ENCODE results near the gene IRAK4.
"Not testable (repeated sequence)": the region's sequence is repeated elsewhere in the genome, so short reads cannot be mapped to it uniquely, and the experiment has no call there.

IRAK4 gene

DNA sequence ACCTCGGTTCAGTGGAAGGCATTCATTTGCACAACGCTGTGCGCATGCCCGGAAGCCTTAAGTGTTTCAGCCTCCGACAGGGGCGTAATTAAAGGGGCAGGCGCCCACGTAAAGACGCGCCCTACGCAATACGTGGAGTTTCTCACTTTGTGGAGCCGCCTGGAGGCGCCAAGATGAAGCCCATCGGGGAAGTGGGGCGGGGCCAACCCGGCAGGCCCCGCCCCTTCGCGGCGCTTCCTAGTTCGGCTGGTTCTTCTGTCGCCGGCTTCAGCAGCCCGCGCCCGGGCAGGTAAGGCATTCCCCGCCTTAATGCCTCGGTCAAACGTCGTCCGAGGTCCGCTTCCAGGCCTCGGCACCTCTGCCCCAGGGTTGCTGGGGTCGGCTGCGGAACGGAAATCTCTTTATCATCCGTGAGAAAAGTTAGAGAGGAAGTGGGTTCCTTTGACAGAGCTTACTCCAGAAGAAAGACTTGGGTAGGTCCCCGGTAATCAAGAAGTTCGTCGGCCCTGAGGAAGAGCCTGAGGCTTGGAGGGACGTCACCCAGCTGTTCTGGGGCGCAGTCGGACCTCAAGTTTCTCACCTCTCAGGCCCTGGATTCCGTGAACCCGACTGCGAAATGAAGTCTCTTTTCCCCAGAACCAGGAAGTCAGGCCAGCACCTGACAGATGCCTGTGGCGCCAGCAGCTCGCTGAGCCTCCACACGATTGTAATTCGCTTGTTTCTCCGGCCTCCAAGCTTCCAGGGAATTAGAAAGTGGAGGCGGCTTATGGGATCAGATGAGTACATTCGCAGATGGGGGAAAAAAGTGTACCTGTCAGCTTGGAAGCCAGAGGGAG, at the start of gene IRAK4, which contains the start of gene PUS7L:
TSS of gene IRAK4 (plus strand) at position 224 of the 836 bp plus-strand sequence. CDS start 9,161 bp downstream, outside the sequence.
TSS of gene PUS7L (minus strand) at position 63 of the 836 bp plus-strand sequence. CDS start 3,545 bp downstream, outside the sequence.
- peak in 55 of 56 donors; percentile 51 to 97 (median 90) for DNase-seq

DNA sequence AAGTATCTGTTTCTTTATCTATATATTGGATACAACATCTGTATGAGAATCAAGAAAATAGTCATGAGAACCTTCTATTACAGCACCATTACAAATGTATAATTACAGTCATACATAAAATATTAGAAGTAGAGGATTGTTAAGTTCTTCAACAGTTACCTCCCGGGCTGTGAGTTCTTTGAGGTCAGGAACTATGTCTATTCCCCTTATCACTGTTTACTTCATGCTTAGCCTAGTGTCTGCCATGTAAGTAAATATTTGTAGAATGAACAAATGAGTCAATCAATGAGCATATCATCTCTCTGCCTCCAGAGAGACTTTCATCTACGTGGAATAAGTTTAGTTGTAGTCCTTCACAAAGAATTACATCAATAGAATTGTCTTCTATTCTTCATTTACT, 47.4 kb upstream of the IRAK4 start:
- DNase-seq: no peak

DNA sequence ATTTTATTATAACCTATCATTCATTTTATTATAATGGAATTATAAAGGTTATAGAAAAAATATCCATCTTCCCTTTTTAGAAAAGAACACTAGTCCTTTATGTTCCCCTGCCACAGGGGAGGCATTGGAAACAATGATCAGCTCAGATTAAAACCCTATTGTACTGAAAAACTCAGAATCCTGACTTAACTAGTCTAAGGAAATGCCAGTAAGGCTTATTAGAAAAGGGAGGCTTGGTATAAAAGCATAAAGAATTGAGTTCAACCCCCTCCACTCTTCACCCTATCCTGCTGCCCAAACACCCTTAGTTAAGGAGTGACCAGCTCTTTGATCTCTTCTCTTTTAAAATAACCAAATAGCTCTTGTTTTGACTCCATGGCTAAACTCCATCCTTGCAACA, 36.1 kb upstream of the IRAK4 start:
- no peak for DNase-seq

DNA sequence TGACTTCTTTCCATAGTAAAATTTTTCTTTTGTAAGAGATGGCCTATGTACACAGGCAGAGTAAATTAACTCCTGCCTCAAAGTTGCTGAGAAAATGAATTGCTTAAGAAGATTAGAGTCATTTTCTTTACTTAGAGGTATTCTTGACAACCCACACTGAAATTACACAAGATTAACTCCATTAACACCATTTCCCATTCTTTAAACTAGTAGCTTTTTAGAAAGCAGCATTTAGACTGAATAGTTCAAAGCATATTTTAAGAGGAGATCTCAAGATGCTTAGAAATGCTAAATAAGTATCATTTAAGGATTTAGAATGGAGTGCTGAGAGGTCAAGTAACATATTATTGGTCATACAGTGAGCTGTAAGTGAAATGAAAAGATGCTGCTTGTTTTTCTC, 35.6 kb upstream of the IRAK4 start:
- DNase-seq: no peak

DNA sequence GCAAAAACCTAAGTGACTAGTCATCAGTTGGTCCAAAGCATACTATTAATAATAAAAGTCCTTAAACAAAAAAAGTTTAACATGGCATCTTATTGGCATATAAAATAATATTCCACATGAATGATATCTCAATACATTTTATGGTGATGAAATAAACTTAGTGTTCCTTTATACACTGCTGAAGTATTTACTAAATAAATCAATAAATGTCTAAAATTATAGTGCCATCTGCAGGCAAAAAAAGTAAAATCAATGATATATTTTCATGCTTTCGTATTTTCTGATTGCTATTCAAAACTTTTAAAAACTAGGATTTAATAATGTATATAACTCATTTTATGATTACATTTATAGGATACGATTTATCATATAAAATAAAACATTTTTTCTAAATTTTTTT, 30.6 kb upstream of the IRAK4 start:
- DNase-seq: no peak

DNA sequence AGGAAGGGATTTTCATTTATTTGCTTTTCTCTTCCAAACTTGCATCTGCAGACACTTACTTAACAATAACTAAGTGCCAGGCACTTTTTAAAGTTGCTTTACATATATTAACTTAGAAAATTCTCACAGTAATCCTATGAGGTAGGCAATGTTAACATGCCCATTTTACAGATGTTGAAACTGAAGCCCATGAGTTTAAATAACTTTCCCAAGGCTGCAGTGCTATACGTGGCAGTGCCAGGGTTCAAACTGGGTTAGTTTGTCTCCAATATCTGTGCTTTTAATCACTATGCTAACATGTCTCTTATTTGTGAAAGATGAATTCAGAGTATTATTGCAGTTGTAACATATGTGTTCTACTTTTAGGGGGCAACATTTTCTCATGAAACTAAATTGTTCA, 30.1 kb upstream of the IRAK4 start:
- DNase-seq: no peak

DNA sequence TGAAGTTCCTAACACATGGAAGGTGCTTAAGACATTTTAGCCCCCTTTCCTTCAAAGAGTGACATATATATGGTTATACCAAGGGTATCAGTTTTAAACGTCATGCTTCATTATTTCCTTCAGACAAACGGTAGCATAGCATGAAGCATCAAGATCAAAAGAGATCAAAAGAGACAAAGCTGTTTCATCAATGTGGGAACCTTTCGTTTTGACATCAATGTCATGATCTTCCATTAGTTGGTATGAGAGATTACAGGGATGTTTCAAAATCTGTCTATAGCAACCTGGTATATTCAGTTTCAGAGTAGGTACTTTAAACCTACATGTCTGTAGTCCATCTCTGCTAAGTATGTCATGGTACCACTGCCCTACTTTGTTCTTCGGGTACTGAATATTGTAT, 28.5 kb upstream of the IRAK4 start:
- DNase-seq: no peak

DNA sequence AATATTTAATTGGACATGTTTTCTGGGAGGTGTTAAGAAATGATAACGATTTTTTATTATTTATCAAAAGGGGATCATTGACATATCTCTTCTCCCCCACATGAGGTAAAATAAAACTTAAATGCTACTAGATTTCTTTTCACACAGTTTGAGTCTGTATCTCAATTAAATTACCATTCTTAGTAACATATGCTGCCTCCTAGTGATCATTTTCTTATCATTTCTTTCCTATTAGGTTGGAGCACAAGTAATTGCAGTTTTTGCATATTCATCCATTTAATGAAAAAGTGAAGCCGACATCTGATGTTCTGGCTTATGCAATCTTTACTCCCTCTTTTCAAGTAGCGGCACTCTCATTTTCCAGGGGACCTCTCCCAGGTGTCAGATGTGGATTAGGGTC, 25.1 kb upstream of the IRAK4 start:
- DNase-seq: no peak

DNA sequence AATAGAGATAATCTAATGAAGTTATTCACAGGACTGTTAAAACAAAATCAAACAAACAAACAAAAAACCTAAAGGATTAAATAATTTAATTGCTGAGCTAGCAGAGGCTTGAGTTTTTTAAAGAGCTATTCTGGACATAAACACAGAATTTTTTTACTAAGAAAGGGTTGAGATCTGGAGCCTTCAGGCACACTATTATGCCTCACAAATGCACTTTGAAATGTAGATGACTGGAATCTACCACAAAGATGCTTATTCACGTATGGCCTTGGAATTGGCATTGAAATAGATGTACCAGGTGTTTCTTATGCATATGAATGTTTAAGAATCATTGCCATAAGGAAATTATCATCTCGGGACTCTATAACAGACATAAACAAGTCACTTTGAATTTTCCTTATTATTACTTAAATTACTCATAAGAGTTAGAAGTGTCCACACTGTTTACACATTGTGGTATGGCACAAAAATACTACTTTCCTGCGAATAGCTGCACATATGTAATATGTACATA, 21.8 kb upstream of the IRAK4 start:
- no peak for DNase-seq

DNA sequence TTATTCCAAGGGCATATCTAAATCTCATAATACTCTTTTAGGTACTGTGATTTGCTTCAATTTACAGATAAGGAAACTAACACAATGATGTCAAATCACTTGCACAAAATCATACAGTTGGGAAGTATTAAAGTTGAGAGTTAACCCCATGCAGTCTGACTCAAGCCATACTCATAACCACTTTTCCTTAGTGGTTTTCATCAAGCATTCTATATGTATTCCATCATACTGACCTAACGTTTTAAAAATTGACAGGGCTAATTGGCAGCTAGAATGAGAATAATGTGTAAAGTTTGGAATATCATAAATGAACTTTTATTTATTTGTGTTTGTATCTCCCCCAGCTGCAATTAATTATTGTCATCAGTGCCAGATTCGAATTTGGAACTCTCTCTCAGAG, 21.1 kb upstream of the IRAK4 start:
- DNase-seq: no peak

DNA sequence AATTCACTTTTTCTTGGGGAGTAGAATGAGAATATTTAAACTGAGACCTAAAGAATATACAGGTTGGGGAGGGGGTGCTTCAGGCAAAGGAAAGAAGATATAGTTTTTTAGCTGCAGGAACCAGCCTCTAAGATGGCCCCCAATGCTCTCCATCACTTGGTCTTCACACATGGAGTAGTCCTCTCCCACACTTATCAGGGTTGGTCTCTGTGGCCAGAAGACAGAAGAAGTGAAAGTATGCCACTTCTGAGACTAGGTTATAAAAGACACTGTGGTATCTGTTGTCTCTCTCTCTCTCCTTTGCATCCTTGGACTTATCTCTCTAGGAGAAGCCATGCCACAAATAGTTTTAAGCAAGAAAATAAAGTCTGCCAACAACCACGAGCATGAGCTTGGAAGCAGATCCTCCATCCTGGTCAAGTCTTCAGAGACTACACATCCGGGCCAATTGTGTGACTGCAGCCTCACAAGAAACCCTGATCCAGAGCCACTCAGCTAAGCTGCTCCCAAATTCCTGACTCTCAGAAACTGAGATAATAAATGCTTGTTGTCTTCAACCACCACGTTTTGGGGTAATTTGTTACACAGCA, 18.1 kb upstream of the IRAK4 start:
- no peak for DNase-seq

DNA sequence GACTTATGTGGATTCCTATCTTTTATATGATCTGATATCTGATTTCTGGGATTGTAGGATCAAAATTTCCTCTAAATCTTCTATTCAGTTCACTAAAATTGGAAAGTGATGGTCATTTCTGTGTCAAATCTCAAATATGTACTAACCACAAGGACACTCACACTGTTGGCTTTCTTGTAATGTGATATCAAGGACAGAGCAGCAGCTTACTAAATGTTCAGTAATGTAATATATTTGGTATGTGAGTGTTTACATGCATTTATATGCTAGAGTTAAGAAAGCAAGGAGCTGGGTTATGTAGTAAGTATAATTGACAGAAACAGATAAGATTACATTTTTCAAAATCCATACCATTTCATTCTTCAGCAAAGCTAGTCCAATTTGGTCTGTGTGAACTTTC, 16.6 kb upstream of the IRAK4 start:
- no peak for DNase-seq

DNA sequence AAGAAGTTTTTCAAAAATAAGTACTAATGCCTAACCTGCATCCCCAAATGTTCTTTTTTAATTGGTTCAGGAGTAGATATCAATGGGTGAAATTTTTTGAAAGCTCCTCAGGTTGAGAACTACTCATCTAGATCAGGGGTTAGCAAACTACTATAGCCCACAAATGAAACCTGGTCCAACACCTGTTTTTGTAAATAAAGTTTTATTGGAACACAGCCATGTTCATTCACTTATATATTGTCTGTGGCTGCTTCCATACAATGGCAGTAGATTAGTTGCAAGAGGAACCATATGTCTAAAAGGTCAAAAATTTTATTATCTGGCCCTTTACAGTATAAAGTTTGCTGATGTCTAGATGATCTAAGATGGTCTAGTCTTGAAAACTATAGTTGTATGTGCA, 13.9 kb upstream of the IRAK4 start:
- no peak for DNase-seq

DNA sequence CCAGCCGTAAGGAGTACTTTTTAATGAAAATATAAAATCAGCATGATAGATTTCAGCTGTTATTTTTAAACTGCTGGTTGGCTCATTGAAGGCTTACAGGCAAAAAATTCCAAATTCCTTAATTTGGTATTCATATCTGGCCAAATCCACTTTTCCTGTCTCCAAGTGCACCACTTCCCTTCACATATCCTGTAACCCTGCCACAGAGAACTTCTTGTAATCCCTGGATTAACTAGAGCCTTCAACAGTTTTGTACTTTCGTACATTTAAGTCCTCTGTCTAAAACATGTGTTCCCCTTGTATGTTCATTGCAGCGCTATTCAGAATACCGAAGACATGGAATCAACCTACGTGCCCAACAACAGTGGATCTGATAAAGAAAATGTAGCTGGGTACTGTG, 9.7 kb upstream of the IRAK4 start:
- no peak for DNase-seq

DNA sequence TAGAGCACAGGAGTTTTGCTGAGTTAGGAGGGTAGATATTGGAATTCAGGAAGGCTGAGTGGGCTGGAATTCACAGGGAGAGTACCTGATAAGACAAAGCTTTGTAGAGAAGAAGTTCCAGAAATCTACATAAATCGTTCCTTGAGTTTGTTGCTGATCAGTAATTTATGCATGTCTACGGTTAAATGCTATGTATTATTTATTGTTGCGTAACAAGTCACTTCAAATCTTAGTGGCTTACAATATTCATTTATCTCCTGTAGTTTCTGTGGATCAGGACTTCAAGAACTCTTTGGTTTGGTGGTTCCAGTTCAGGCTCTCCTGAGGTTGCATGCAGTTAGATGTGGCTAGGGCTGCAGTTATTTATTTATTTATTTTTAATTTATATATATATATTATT, 7.9 kb upstream of the IRAK4 start:
- DNase-seq: no peak

DNA sequence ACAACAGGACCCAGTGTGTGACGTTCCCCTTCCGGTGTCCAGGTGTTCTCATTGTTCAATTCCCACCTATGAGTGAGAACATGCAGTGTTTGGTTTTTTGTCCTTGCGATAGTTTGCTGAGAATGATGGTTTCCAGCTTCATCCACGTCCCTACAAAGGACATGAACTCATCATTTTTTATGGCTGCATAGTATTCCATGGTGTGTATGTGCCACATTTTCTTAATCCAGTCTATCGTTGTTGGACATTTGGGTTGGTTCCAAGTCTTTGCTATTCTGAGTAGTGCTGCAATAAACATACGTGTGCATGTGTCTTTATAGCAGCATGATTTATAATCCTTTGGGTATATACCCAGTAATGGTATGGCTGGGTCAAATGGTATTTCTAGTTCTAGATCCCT, 7.4 kb upstream of the IRAK4 start:
- not testable (repeated sequence) for DNase-seq

DNA sequence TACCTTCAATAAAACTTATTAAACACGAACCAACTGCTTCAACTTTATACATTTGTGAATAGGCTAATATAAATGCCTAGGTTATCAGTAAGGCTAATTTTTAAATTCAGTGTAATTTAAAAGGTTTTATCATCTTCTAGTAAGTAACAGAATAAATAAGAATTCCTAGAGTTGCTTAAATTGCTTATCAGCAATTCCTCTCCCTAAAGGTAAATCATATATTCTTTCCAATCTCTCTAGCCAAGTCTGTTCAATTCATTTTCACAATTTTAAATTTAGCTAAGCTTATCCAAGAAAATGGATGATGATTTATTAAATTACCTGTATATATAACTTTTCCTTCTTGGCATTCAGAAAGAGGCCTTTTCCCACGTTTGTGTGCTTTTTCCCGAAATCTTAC, 4.7 kb upstream of the IRAK4 start:
- DNase-seq: no peak

DNA sequence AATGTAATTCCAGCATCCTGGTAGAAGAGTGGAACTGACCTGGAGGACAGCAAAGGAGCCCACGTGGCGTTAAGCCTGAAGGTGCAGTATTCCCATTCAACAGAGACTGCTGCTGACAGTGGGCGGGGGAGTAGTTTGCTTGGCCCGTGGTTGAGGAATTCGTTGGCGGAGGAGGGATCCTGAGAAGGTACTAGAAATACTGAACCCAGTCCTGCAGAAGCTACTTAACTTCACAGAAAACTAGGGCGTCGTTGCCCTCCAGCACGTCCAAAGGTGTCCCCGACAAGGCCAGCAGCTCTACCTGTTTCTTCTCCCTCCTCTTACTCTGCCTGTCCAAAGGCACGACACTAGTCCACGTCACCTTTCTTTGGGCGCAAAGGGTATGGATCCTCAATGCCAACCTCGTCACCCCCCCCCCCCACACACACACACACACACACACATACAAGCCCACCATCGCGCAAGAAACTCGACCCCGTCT, 464 bp upstream of the IRAK4 start:
- DNase-seq: peak in 26 of 56 donors; percentile 8 to 77 (median 48)

DNA sequence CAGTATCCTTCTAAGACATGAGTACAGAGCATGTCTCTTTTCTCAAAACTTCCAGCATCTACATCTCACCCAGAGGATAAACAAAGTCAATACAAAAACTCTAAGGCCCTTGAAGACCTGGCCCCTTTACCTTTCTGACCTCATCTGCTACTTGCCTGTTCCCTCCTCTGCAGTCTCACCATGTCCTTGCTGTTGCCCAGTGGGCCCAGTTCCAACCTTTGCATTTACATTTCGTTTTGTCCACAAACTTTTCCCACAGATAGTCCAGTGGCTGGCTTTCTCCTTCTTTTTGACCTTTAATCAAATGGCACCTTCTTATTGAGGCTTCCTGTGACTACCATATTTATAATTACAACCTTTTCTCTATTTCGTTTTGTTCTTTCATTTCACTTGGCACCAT, 1.6 kb downstream of the IRAK4 start:
- DNase-seq: no peak

DNA sequence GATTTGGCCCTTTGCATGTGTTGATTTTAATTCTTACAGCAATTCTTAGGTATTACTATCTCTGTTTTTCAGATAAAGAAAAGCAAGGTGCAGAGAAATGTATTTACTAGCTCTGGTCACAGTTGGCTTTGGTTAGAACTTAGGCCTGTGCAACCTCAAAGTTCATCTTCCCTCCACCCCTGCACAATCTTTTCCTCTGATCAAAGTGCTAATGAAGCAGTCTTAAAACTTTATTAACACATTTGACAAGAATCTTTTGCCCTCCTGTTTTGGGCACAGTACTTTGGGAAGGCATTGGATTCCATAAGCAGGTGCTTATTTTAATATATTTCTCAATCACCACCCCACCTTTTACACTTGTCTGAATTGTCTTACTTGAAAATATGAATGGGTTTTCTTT, 2.7 kb downstream of the IRAK4 start:
- no peak for DNase-seq

DNA sequence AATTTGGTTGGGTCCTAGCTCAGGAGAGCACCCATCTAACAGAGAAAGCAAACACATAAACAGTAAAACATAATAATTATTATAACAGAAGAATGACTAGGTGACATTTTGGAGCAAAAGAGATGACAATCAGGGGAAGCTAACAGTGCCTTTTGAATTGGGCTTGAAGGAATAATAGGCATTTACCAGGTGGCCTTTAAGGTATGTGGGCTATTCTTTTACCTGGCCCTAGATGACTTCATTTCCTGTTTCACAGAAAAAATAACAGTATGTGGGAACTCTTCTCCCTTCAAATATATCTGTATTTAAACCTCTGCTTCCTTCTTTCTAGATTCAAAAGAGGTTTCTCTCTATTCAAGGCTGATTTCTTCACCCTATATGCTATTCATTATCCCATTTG, 3.8 kb downstream of the IRAK4 start:
- DNase-seq: no peak

DNA sequence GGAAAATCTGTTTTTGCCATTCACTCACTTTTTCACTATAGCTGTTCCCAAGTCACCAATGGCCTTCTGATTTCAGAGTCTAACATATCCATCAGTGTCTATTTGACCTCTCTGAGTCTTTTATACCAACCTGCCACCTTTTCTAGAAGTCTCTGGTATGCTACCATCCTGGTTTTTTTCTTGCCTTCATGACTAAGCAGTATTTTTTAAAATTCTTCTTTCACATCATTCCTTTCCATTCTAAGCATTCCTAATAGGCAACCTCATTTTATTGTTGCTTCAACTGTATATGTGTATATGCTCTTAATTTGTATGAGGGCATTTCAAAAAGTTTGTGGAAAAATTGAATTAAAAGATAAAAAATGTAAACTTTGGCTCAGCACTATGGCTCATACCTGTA, 5.0 kb downstream of the IRAK4 start:
- no peak for DNase-seq

DNA sequence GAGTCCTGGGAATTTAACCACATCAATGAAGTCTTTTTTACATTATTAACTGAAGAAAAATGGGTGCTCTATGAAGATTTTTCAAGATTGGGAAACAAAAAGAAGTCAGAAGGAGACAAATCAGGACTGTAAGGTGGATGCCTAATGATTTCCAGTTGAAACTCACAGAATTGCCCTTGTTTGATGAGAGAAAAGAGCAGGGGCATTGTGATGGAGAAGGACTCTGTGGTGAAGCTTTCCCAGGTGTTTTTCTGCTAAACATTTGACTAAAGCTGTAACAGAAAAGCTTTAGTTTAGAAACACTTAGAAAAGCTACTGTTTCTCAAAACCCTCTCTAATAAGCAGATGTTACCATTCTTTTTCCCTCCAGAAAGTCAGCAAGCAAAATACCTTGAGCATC, 5.8 kb downstream of the IRAK4 start:
- no peak for DNase-seq

Data from amygdala (tissue), 56 donors.